Stimulated activated CD4-positive, alpha-beta T cell treated with anti-CD3 and anti-CD28 coated beads, Interleukin-1b, Interleukin-23, amount 100 ng/mL, for 48 hours (primary cell): ENCODE measurements around the gene HLA-A.

ENCODE experiments used
- DNase-seq: peaks from one replicate; pipeline ENCODE4 v3.0.0-alpha.2; 2020

The HLA-A gene

DNA sequence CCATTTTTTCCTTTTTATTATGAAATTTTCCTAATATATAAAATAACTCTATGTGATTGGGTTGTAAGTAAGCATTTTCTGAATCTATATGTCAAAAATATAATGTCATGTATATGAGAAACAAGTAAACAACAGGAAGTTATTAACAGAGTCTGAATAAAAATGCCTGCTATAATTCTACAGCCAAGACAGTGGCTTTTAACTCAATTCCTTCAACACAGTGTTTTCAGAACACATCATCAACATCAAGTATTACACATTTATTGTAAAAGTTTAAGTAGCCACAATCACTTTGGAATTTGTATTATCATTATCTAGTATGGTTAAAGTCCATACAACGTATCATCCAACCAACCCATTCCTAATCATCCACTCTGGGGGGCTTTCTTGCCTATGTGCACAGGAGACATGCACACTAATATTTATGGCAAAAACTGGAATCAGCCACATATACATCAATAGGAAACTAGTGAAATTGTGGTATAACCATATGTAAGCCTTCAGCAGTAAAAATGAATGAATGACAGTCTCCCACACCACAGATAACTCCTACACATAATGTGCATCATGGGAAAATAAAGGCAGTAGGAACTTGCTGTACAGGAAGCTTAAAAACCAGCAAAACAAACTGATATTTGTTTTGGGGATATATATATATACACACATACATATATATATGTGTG, 6.9 kb upstream of the HLA-A start:
- no peak for DNase-seq

GRCh38 chr6:29938746-29939508, 3.4 kb upstream of the HLA-A start:
- peak; percentile 24 for DNase-seq

- DNase-seq = no peak
These were observed 1.3 kb upstream of the HLA-A start for GRCh38 chr6:29941016-29941415.

DNA sequence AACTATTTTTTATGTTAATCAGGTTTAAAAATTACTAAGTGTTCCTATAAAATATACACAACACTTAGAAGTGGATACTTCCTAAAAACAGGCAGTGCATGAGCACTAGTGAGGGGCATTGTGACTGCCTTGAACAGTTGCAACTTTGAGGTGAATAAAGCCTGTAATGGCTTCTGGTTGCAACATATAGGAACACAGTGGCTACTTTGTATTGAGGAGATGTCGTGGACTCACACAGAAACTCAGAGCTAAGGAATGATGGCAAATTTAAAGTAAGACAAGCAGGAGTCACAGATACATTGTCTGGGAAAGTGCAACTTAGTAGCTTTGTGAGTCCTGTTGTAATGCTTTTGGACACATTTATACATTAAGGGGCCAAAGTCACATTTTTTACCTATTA, 861 bp upstream of the HLA-A start:
- no peak for DNase-seq

DNA sequence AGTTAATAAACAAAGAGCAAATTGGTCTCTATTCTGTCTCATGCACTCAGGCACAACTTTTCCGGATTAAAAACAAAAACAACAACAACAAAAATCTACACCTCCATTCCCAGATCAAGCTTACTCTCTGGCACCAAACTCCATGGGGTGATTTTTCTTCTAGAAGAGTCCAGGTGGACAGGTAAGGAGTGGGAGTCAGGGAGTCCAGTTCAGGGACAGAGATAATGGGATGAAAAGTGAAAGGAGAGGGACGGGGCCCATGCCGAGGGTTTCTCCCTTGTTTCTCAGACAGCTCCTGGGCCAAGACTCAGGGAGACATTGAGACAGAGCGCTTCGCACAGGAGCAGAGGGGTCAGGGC, 437 bp upstream of the HLA-A start:
- no peak for DNase-seq

GRCh38 chr6:29943053-29943966, 978 bp downstream of the HLA-A start:
- DNase-seq = peak; percentile 35

GRCh38 chr6:29945281-29945820, 3.0 kb downstream of the HLA-A start:
- no peak for DNase-seq

- no peak for DNase-seq
These were observed 4.1 kb downstream of the HLA-A start for GRCh38 chr6:29946223-29947076.

- no peak for DNase-seq
These were observed 5.0 kb downstream of the HLA-A start for GRCh38 chr6:29947077-29947980.

DNA sequence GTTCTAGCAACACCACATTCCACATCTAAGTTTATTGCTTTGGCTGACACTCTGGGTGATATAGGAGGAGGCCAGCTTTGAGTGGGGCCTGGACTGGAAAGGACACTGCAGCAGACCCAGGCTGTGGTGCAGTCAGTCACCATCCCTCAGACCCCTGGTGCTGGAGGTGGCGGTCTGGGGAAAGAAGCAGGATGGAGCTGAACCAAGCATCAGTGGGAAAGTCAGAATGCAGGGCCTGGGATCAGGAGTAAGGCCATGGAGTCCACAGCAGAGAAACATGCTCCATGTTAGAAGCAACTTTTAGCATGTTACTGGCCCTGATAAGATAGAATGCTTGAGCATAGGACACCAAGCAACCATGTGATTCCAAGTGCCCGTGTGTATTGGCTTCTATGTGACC, 5.9 kb downstream of the HLA-A start:
- DNase-seq = no peak

DNA sequence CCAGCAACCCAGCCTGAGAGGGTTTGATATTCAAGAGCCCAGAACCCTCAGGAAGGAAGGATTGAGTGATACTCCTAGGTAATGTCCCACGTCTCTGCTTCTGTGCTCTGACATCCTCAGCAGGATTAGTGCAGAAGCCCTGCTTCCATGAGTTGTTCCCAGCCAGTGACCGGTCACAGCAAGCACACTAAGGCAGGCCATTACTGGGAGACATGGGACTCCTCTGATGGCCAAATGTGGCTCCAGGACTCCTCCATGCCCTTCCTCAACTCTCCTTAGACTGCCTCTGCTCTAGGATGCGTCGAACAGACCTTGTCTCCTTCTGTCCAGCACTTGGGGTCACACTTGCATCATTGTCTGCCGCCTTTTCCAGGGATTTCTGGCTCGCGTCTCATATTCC, 7.6 kb downstream of the HLA-A start:
- DNase-seq = no peak

- DNase-seq = no peak
These were observed 9.6 kb downstream of the HLA-A start for GRCh38 chr6:29951882-29952281.

DNA sequence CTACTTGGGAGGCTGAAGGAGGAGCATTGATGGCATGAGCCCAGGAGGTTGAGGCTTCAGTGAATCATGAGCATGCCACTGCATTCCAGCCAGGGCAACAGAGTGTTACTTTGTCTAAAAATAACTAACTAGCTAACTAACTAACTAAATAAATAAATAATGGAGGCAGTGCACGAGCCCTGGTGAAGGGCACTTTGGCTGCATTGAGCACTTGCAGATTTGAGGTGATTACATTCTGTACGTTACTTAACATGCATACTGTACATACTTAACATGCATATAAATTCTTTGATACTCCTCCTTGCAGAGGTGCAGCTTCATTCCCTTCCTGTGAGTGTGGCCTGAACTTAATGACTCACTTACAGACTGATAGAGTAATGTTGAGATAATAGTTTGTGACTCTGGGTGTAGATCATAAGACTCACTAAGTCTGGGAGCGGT, 10.7 kb downstream of the HLA-A start:
- no peak for DNase-seq

DNA sequence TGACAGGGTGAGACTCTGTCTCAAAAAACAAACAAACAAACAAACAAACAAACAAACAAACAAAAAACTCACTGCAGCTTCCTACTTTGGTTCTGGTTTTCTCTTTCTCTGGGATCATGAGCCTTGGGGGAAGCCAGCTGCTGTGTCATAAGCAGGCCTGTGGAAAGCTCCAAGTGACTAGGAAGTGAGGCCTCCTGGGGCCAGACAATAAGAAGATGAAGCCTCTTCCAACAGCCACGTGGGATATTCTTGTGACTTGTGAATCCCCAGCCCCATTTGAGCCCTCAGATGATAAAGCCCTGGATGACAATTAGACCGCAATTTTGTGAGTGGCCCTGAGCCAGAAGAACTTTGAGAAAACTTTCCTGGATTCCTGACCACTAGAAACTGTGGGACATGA, 11.4 kb downstream of the HLA-A start:
- no peak for DNase-seq

- no peak for DNase-seq
These were observed 11.9 kb downstream of the HLA-A start for GRCh38 chr6:29954272-29954671.

DNA sequence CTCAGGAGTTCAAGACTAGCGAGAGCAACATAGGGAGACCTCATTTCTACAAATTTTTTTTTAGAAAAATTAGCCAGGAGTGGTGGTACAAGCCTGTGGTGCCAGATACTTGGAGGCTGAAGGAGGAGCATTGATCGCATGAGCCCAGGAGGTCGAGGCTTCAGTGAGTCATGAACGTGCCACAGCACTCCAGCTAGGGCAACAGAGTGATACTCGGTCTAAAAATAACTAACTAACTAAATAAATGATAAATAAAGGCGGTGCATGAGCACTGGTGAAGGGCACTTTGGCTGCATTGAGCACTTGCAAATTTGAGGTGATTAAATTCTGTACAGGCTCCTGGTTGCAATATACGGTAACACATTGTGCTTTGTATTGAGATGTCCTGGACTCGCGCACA, 13.5 kb downstream of the HLA-A start:
- no peak for DNase-seq

GRCh38 chr6:29956518-29956917, 14.2 kb downstream of the HLA-A start:
- DNase-seq = no peak

DNA sequence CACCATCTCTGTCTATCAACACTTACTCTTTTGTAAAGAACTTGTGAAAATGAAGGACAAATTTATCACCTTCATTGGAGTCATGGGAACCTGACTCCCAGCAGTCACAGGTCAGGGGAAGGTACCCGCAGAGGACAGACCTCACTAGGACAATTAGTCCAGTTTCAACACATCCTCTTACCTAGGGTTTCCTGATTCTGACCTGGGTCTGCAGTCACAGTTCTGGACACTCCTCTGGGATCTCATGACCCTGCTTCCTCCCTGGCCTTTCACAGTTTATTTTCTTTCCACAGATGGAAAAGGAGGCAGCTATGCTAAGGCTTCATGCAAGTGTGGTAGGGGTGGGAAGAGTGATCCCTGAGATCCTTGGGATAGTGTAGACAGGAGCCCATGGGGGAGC, 15.7 kb downstream of the HLA-A start:
- no peak for DNase-seq

DNA sequence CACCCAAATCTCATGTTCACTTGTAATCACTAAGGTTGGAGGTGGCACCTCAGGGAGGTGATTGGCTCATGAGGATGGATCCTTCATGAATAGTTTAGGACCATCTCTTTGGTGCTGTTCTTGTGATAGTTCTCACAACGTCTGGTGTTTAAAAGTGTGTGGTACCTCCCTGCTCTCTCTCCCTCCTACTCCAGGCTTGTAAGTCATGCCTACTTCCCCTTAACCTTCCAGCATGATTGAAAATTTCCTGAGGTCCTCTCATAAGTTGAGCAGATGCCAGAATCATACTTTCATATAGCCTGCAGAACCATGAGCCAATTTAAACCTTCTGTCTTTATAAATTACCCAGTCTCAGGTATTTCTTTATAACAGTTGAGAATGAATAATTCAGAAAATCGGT, 16.6 kb downstream of the HLA-A start:
- no peak for DNase-seq

DNA sequence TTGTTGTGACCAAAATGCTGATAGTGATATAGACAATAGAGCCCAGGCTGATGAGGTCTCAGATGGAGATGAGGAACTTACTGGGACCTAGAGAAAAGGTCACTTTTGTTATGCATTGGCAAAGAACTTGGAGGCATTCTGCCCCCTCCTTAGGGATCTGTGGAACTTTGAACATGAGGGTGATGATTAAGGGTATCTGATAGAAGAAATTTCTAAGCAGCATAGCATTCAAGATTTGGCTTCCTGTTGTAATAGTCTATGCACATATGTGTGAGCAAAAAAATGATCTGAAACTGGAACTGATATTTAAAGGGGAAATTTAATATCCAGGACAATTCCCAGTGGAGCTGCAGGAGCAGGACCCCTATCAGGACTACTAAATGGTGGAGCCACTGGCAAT, 17.1 kb downstream of the HLA-A start:
- DNase-seq = no peak

DNA sequence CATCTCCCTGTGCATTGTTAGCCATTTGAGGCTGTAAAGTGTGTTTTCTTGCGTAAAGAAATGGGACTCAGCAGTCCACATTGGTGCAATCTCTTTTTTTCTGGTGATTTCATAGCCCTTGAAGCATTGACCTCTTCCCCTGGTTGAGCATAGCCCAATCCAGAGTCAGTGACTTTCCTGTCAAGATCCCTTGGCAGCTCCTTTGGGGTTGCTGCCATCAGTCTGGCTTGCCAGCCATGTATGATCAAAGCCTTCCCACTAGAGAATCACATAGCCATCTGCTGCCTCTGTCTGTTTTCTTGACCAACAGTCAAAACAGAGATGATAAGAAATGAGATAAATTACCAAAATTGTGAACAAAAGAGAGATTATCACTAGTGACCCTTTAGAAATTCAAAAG, 19.6 kb downstream of the HLA-A start:
- no peak for DNase-seq
